CD4-positive, alpha-beta T cell treated with Interleukin-6 for 4 hours (primary cell): ENCODE results near the gene PLEKHA7.
"Not testable (repeated sequence)": the region's sequence is repeated elsewhere in the genome, so short reads cannot be mapped to it uniquely, and the experiment has no call there.

Experiments used
- DNase-seq: peaks from one replicate; pipeline ENCODE4 v3.0.0-alpha.2; 2020; ENCODE audit warnings: mixed read lengths

Gene PLEKHA7

GRCh38 chr11:16902182-16902581, 112.0 kb downstream of the PLEKHA7 start:
- no peak for DNase-seq

GRCh38 chr11:16900491-16900890, 113.7 kb downstream of the PLEKHA7 start:
- no peak for DNase-seq

- DNase-seq: no peak
Observed at GRCh38 chr11:16899708-16900303, 114.4 kb downstream of the PLEKHA7 start.

GRCh38 chr11:16898274-16898985, 115.8 kb downstream of the PLEKHA7 start:
- DNase-seq: no peak

GRCh38 chr11:16897470-16898061, 116.6 kb downstream of the PLEKHA7 start:
- no peak for DNase-seq

GRCh38 chr11:16896729-16897469, 117.3 kb downstream of the PLEKHA7 start:
- no peak for DNase-seq

GRCh38 chr11:16895306-16895705, 118.9 kb downstream of the PLEKHA7 start:
- DNase-seq: no peak

GRCh38 chr11:16893456-16894066, 120.7 kb downstream of the PLEKHA7 start:
- no peak for DNase-seq

- no peak for DNase-seq
Observed at GRCh38 chr11:16891964-16892363, 122.2 kb downstream of the PLEKHA7 start.

- no peak for DNase-seq
Observed at GRCh38 chr11:16891165-16891564, 123.0 kb downstream of the PLEKHA7 start.

GRCh38 chr11:16890442-16890841, 123.8 kb downstream of the PLEKHA7 start:
- no peak for DNase-seq

GRCh38 chr11:16889905-16890304, 124.3 kb downstream of the PLEKHA7 start:
- no peak for DNase-seq

GRCh38 chr11:16889010-16889409, 125.2 kb downstream of the PLEKHA7 start:
- DNase-seq: not testable (repeated sequence)

- not testable (repeated sequence) for DNase-seq
Observed at GRCh38 chr11:16887887-16888286, 126.3 kb downstream of the PLEKHA7 start.

- DNase-seq: no peak
Observed at GRCh38 chr11:16883174-16883573, 131.0 kb downstream of the PLEKHA7 start.

GRCh38 chr11:16881766-16882165, 132.4 kb downstream of the PLEKHA7 start:
- no peak for DNase-seq

GRCh38 chr11:16881074-16881709, 133.0 kb downstream of the PLEKHA7 start:
- no peak for DNase-seq

GRCh38 chr11:16880184-16880801, 133.9 kb downstream of the PLEKHA7 start:
- no peak for DNase-seq

- DNase-seq: no peak
Observed at GRCh38 chr11:16879690-16880089, 134.5 kb downstream of the PLEKHA7 start.

GRCh38 chr11:16876837-16877236, 137.4 kb downstream of the PLEKHA7 start:
- no peak for DNase-seq

- no peak for DNase-seq
Observed at GRCh38 chr11:16876053-16876752, 138.0 kb downstream of the PLEKHA7 start.
